NCI-H1694 (cell line): ENCODE measurements around the gene S100A4.
"Not testable (repeated sequence)": the region's sequence is repeated elsewhere in the genome, so short reads cannot be mapped to it uniquely, and the experiment has no call there.

Experiments used
- DNase-seq: peaks from one replicate; lab custom pipeline; 2025; lab: John Stamatoyannopoulos, UW

S100A4 gene

DNA sequence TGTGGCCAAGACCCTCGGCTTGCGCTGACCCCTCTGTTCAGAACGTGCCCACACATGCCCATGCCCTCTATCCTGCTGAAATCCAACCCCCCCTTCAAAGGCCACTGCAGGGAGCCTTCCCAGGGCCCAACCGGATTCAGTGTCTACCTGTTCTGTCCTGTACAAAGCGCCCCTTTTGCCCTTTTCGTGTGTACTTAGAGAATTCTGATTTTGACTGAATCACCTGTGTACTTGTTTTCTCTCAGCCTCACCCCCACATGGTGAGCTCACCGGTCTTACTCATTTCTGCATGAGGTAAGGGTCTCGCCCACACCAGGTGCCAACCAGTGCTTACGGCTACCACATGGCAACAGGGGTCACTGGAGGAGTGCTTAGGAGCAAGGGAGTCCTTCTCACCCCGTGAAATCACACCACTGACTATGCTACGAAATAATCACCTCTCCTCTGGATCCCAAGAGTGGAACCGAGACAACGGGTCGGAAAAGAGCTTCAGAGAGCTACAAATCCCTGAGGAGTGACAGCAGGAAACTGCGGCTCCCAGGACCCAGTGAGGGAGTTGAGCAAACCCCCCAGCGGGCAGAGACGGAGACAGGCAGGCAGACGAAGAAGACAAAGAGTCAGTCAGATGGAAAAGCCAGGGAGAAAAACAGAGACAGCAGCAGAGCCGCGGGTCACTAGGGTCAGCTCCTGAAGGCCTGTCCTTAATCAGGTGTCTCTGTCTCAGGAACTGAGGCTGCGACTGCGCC, 22.2 kb upstream of the S100A4 start:
- peak; percentile 67 for DNase-seq

DNA sequence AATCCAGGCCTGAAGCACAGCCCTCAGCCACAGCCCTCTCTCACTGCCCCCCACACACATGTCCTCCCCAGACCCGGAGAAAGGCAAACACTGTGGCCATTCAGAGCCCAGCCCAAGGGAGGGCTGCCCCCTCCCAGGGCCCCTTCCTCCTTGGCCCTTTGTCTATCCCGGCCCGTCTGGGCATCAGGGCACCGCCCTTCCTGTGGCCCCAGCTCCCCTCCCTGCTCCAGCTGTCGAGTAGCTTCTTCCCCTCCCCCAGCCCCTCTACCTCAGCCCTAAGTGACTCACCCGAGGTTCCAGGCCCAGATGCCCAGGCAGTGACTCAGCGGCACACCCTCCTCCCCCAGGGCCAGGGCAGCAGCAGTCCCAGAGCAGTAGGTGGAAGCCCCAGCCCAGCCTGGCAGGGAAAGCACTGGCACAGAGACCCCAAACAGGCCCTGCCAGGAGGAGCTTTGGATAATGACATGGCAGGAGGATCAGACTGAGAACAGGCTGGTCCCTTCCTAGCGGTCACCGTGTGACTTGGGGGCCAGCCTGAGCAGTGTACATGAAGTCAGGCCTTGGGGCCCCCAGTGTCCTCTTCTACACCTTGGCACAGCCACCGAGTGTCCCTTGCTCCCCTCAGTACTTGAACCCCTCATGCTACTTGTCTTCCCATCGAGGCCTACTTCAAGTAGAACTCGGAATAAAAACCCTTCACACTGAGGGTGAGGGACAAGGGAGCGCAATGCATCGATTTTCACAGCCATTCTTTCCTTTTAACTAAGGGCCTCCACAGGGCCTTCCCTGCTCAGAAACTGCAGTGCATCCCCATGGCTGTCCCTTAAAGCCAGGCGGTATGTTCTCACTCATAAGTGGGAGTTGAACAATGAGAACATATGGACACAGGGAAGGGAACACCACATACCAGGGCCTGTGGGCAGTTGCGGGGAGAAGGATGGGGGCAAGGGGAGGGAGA, 21.1 kb upstream of the S100A4 start:
- peak; percentile 96 for DNase-seq

DNA sequence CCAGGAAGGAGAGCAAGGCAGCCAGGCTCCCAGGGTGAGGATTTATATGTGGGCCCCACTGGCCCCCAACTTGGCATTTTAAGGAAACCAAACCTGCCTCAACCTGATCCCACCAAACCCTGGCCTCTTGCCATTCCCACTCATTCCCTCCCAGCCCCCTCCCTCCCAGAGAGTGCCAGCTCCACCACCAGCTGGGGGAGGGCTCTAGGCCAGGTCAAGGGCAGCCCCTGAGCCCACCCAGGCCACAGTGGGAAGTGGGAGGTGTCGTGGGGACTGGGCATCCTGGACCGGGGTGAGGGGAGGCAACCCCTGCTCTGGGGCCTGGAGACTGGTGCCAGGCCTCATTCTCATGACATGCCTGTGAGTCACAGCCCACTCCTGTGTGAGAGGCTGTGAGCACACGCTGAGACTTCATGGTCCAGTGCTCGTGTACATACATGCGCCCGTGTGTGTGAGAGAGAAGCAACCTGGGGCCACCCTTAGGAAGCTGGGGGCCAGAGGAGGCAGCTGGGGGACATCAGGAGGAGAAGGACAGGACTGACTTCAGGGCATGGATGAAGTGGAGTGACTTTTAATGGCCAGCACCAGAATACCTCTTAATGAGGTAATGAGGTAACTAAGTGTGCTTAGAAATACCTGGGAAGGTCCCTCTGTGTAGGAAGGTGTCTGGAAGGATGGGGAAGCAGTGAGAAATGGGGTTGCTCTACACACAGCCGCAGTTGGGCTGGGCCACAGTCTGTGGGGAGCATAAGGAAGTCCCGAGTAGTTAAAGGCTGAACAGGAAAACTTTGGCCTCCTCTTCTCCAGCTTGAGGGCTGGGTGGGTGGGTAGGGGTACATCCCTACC, 20.1 kb upstream of the S100A4 start, which contains the start of gene S100A2:
Gene S100A2 (minus strand): TSS at position 316 of the 846 bp plus-strand sequence. CDS start 1,967 bp downstream, outside the sequence.
- peak; percentile 78 for DNase-seq

DNA sequence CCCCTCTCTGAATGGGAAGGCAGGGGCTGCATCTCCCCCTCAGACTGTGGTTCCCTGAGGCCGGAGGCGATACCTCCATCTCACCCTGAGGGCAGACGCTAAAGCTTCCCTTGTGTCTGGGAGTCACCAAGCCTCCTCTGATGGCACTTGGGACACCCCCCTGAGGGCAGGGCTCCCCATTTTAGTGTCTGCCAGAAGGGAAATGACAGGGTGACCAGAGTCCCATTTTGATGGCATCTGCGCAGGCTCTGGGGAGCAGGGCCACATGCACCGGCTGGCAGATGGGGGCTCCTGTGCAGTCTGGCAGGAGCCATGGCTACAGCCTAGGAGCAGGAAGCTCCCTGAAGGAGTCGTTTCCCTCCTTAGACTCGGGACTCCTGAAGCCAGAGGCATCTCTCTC, 18.4 kb upstream of the S100A4 start:
- no peak for DNase-seq

GRCh38 chr1:153563483-153563901, 17.9 kb upstream of the S100A4 start:
- no peak for DNase-seq

DNA sequence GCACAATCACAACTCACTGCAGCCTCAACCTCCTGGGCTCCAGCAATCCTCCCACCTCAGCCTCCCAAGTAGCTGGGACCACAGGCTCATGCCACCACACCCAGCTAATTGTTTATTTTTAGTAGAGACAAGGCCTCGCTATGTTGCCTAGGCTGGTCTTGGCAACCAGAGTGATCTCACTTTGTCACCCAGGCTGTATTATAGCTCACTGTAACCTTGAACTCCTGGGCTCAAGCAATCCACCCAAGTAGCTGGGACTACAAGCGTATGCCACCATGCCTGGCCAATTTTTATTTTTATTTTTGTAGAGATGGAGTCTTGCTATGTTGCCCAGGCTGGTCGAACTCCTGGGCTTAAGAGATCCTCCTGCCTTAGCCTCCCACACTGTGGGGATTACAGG, 16.4 kb upstream of the S100A4 start:
- not testable (repeated sequence) for DNase-seq

DNA sequence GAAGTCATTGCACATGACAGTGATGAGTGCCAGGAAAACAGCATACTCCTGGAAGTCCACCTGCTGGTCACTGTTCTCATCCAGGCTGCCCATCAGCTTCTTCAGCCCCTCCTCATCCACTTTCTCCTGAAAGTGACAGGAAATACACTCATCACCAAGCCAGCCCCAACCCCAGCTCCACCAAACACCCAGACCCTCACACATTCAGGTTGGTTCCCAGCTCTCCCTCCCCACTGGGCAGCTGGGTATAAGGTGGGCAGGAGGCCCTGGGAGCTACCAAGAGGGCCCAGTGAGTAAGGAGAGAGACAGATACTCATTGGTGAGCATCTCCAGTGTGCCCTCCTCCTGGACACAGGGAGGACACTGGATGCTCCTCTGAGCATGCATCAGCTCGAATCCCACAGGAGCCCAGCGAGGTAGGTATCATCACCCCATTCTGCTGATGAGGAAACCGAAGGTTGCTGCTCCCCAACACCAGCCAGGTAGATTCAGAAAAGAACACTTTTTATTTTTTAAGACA, 15.9 kb upstream of the S100A4 start:
- DNase-seq = no peak

- DNase-seq = no peak
These were observed 15.3 kb upstream of the S100A4 start for GRCh38 chr1:153560771-153561465.

- no peak for DNase-seq
These were observed 14.6 kb upstream of the S100A4 start for GRCh38 chr1:153560241-153560640.

DNA sequence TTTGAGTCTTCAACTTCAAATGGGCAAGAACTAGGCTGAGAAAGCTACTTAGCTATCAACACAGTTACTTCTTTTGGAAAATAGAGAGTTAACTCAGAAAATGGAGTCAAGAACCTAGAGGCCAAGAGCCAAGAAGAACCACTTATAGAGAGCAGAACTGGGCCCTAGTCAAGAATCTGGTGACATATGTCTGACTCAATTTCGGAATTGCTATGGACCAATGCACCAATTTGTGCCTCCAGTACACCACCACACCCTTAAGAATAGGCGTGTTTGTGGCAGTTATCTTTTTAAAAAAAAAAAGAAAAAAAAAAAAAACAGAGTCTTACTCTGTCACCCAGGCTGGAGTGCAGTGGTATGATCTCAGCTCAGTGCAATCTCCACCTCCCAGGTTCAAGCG, 12.3 kb upstream of the S100A4 start:
- DNase-seq = no peak

GRCh38 chr1:153556348-153556747, 10.7 kb upstream of the S100A4 start:
- no peak for DNase-seq

DNA sequence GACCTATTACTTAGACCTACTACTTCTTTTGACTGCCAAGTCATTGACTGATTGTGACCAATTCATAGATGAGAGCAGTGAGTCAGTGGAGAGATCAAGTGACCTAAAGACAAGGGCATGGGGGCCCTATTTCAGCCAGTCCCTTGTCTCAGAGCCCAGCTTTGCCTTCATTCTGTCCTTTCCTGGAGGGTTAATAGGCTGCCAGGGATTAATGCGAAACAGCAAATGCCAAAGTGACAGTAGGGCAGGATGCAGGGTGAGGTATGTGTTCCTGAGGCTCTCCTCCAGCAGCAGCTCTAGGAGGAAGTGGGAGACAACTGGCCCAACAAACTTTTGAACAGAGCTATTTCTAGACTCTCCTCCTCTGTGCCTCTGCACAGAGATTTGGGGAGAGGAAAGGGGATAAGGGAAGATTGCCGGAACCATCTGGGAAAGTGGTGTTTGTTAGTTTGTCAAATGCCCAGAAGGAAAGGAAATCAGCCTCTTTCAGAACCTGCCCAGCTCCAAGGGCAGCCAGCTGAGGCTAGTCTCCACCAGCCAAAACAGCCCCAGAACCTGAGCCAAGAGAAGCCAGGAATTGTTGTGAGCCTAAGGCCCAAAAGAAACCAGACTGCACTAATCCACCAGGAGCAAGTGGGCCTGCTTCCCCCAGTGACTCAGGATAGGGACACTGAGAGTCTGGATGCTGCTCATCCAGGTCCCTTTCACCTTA, 8.4 kb upstream of the S100A4 start:
- DNase-seq = no peak

DNA sequence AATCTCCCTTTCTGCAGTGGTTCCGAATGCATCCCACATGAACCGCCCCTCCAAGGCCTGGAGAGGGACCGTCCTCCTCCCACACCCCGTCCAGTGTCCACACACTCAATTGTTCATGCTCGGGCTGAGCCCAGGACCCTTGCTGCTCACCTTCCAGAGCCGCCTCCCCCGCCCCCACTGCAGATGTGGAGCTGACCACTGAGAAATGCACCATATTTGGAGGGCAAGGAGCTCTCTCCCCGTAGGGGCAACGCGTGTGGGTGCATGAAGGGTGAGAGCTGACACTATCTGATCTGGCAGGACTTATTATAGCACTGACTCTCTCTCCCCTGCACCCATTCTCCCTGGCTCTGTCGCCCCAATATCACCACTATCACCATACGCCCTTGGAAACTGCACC, 7.5 kb upstream of the S100A4 start:
- no peak for DNase-seq

DNA sequence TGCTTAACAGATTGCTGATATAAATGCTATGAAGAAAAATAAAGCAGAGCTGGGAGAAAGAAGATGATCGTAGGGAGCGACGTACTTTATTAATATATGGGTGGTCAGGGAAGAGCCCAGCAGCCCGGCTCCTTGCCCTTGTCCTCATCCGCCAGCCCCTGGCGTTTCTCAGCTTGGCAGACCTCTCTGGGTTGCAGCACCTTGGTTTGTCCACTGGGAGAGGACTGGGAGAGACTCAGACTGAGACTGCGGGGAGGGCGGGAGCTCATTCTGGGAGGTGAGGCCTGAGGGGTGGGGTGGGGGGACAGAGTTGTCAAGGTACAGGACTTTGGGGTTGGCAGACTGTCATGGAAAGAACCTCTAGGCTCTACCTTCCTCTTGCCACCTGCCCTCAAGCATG, 6.7 kb upstream of the S100A4 start:
- no peak for DNase-seq

- DNase-seq = no peak
These were observed 5.4 kb upstream of the S100A4 start for GRCh38 chr1:153550827-153551500.

- no peak for DNase-seq
These were observed 4.8 kb upstream of the S100A4 start for GRCh38 chr1:153550398-153550758.

- DNase-seq = no peak
These were observed 4.3 kb upstream of the S100A4 start for GRCh38 chr1:153549741-153550397.

DNA sequence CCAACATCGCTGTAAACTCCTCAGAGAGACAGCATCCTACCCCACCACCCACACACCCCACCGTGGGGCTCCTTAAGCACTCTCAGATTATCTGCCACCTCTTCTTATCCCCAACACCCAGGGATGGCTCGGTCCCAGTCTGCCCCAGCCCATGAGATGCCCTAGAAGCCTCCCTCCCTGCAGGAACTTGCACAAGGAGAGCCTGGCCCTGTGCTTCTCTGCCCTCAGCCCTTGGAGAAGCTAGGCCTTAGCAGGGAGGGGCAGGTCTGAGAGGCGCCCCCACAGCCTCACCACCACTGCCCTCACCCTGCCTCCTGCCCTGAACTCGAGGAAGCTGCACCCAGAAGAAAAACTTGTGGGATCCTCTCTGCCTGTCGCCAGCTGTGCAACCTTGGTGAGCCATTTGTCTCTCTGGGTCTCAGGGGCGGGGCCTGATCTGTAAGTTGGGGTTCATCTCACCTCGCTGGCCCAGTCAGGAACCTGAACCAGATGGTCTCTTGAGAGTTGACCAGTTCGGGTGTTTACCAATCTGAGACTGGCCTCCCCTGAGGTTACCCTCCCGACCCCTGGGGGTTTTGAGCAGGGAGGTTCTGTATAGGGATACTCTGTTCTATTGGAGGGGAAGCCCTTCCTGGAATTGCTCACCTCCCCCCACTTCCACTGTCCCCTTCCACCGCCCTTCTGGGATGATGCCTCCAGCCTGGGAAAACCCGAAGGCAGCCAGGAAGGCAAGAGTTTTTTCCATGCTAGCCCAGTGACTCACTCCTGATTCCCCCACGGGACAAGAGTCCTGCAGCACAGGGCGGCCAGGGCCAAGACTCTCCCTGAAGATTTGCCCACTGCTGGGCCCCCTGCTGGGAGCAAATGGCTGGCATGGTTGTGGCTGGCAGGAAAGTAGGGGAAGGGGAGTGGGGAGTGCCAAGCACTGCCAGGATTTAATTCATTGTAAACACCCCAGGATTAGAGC, 3.4 kb upstream of the S100A4 start, which contains the start of gene S100A3:
Gene S100A3 (minus strand): TSS at position 537 of the 967 bp plus-strand sequence. CDS start 773 bp downstream, outside the sequence.
- no peak for DNase-seq
